ENCODE measurements around the gene MT1F.
"Not testable (repeated sequence)": the region's sequence is repeated elsewhere in the genome, so short reads cannot be mapped to it uniquely, and the experiment has no call there.

Gene MT1F

GRCh38 chr16:56664506-56664905 is 6.7 kb downstream of the MT1F start:
- H3K9me3 ChIP-seq (ENCODE audit: insufficient read depth, low read length), result no peaks in the 10 kb centered on the region
- H3K36me3 ChIP-seq (ENCODE audit: insufficient read depth, insufficient read length, low read length), result peaks cover 21% of the 10 kb centered on the region
- TF ChIP-seq YY1 (IDR thresholded peaks at IDR 0.05; ENCODE audit: insufficient read depth, insufficient read length), result no peak
- H3K9ac ChIP-seq (ENCODE audit: insufficient read length, low read depth), result no peak overlapping the region
- no peak for DNase-seq (ENCODE audit: low read depth, low spot score)
- H3K4me3 ChIP-seq (ENCODE audit: insufficient read length, low read depth), result no peak overlapping the region
- no peaks in the 10 kb centered on the region for H3K27me3 ChIP-seq (ENCODE audit: insufficient read depth, insufficient read length)
- no peaks in the 10 kb centered on the region for H3K4me1 ChIP-seq (ENCODE audit: insufficient read depth, insufficient read length)

- not testable (repeated sequence) for H3K4me3 ChIP-seq (ENCODE audit: insufficient read length, low read depth); H3K9ac ChIP-seq (ENCODE audit: insufficient read length, low read depth); H3K36me3 ChIP-seq (ENCODE audit: insufficient read depth, insufficient read length, low read length); H3K4me1 ChIP-seq (ENCODE audit: insufficient read depth, insufficient read length); H3K27me3 ChIP-seq (ENCODE audit: insufficient read depth, insufficient read length); H3K9me3 ChIP-seq (ENCODE audit: insufficient read depth, low read length); DNase-seq (ENCODE audit: low read depth, low spot score)
Measured at GRCh38 chr16:56665286-56666261, 7.8 kb downstream of the MT1F start.

GRCh38 chr16:56667581-56668571 is 10.1 kb downstream of the MT1F start, which contains the start of gene MT1G:
Gene MT1G (minus strand): TSS chr16:56668065. CDS start chr16:56667993, 72 bp downstream.
- Histone ChIP-seq H3K4me1 (ENCODE audit: insufficient read depth, insufficient read length) (no peaks in the 10 kb centered on the region), H3K27me3 (ENCODE audit: insufficient read depth, insufficient read length) (peaks cover 7% of the 10 kb centered on the region), H3K36me3 (ENCODE audit: insufficient read depth, insufficient read length, low read length) (no peaks in the 10 kb centered on the region), H3K9me3 (ENCODE audit: insufficient read depth, low read length) (no peaks in the 10 kb centered on the region), H3K4me3 (ENCODE audit: insufficient read length, low read depth) (no peak within 1 kb of the TSS), H3K9ac (ENCODE audit: insufficient read length, low read depth) (no peak within 1 kb of the TSS)
- no peak for DNase-seq (ENCODE audit: low read depth, low spot score)
- TF ChIP-seq YY1 (IDR thresholded peaks at IDR 0.05; ENCODE audit: insufficient read depth, insufficient read length) (no peak), SUZ12 (IDR thresholded peaks at IDR 0.05; ENCODE audit: extremely low read depth, insufficient read depth, insufficient read length) (no peak), ZNF274 (IDR thresholded peaks at IDR 0.05; ENCODE audit: low read depth, low read length) (no peak)

GRCh38 chr16:56669005-56669839 is 11.5 kb downstream of the MT1F start, which contains the start of gene MT1H:
Gene MT1H (plus strand): TSS chr16:56669814. CDS start chr16:56669885, 71 bp downstream.
- no peak for DNase-seq (ENCODE audit: low read depth, low spot score)
- Histone ChIP-seq H3K36me3 (ENCODE audit: insufficient read depth, insufficient read length, low read length) (no peaks in the 10 kb centered on the region), H3K9ac (ENCODE audit: insufficient read length, low read depth) (no peak within 1 kb of the TSS), H3K27me3 (ENCODE audit: insufficient read depth, insufficient read length) (peaks cover 7% of the 10 kb centered on the region), H3K9me3 (ENCODE audit: insufficient read depth, low read length) (no peaks in the 10 kb centered on the region), H3K4me3 (ENCODE audit: insufficient read length, low read depth) (no peak within 1 kb of the TSS), H3K4me1 (ENCODE audit: insufficient read depth, insufficient read length) (no peaks in the 10 kb centered on the region)
- TF ChIP-seq YY1 (IDR thresholded peaks at IDR 0.05; ENCODE audit: insufficient read depth, insufficient read length), result no peak
- TF ChIP-seq SUZ12 (IDR thresholded peaks at IDR 0.05; ENCODE audit: extremely low read depth, insufficient read depth, insufficient read length), result no peak
- TF ChIP-seq ZNF274 (IDR thresholded peaks at IDR 0.05; ENCODE audit: low read depth, low read length), result no peak

GRCh38 chr16:56669840-56670619 is 12.3 kb downstream of the MT1F start:
- Histone ChIP-seq H3K9me3 (ENCODE audit: insufficient read depth, low read length) (no peaks in the 10 kb centered on the region), H3K4me1 (ENCODE audit: insufficient read depth, insufficient read length) (no peaks in the 10 kb centered on the region), H3K4me3 (ENCODE audit: insufficient read length, low read depth) (no peak overlapping the region), H3K36me3 (ENCODE audit: insufficient read depth, insufficient read length, low read length) (no peaks in the 10 kb centered on the region), H3K27me3 (ENCODE audit: insufficient read depth, insufficient read length) (peaks cover 7% of the 10 kb centered on the region), H3K9ac (ENCODE audit: insufficient read length, low read depth) (no peak overlapping the region)
- TF ChIP-seq SUZ12 (IDR thresholded peaks at IDR 0.05; ENCODE audit: extremely low read depth, insufficient read depth, insufficient read length), result no peak
- no peak for TF ChIP-seq YY1 (IDR thresholded peaks at IDR 0.05; ENCODE audit: insufficient read depth, insufficient read length)
- no peak for TF ChIP-seq ZNF274 (IDR thresholded peaks at IDR 0.05; ENCODE audit: low read depth, low read length)
- no peak for DNase-seq (ENCODE audit: low read depth, low spot score)

- TF ChIP-seq ZNF274 (IDR thresholded peaks at IDR 0.05; ENCODE audit: low read depth, low read length) (no peak), YY1 (IDR thresholded peaks at IDR 0.05; ENCODE audit: insufficient read depth, insufficient read length) (no peak), SUZ12 (IDR thresholded peaks at IDR 0.05; ENCODE audit: extremely low read depth, insufficient read depth, insufficient read length) (no peak)
- Histone ChIP-seq H3K9ac (ENCODE audit: insufficient read length, low read depth) (no peak overlapping the region), H3K9me3 (ENCODE audit: insufficient read depth, low read length) (no peaks in the 10 kb centered on the region), H3K27me3 (ENCODE audit: insufficient read depth, insufficient read length) (peaks cover 7% of the 10 kb centered on the region), H3K36me3 (ENCODE audit: insufficient read depth, insufficient read length, low read length) (no peaks in the 10 kb centered on the region), H3K4me3 (ENCODE audit: insufficient read length, low read depth) (no peak overlapping the region), H3K4me1 (ENCODE audit: insufficient read depth, insufficient read length) (no peaks in the 10 kb centered on the region)
- no peak for DNase-seq (ENCODE audit: low read depth, low spot score)
Measured at GRCh38 chr16:56670620-56670934, 12.8 kb downstream of the MT1F start.

GRCh38 chr16:56671691-56672090 is 13.9 kb downstream of the MT1F start:
- not testable (repeated sequence) for H3K4me1 ChIP-seq (ENCODE audit: insufficient read depth, insufficient read length); H3K4me3 ChIP-seq (ENCODE audit: insufficient read length, low read depth); H3K9ac ChIP-seq (ENCODE audit: insufficient read length, low read depth); DNase-seq (ENCODE audit: low read depth, low spot score); H3K36me3 ChIP-seq (ENCODE audit: insufficient read depth, insufficient read length, low read length); H3K9me3 ChIP-seq (ENCODE audit: insufficient read depth, low read length); H3K27me3 ChIP-seq (ENCODE audit: insufficient read depth, insufficient read length)

- not testable (repeated sequence) for H3K4me1 ChIP-seq (ENCODE audit: insufficient read depth, insufficient read length); H3K27me3 ChIP-seq (ENCODE audit: insufficient read depth, insufficient read length); DNase-seq (ENCODE audit: low read depth, low spot score); H3K36me3 ChIP-seq (ENCODE audit: insufficient read depth, insufficient read length, low read length); H3K9me3 ChIP-seq (ENCODE audit: insufficient read depth, low read length); H3K9ac ChIP-seq (ENCODE audit: insufficient read length, low read depth); H3K4me3 ChIP-seq (ENCODE audit: insufficient read length, low read depth)
Measured at GRCh38 chr16:56672171-56672570, 14.4 kb downstream of the MT1F start.

Data from NT2/D1 (cell line).